NCI-H524 treated with DMSO at 0.1 percent for 48 hours (cell line): ENCODE data around the gene S100A10.

ENCODE experiments used
- DNase-seq: peaks from one replicate; lab custom pipeline; 2025; lab: John Stamatoyannopoulos, UW

S100A10 gene

DNA sequence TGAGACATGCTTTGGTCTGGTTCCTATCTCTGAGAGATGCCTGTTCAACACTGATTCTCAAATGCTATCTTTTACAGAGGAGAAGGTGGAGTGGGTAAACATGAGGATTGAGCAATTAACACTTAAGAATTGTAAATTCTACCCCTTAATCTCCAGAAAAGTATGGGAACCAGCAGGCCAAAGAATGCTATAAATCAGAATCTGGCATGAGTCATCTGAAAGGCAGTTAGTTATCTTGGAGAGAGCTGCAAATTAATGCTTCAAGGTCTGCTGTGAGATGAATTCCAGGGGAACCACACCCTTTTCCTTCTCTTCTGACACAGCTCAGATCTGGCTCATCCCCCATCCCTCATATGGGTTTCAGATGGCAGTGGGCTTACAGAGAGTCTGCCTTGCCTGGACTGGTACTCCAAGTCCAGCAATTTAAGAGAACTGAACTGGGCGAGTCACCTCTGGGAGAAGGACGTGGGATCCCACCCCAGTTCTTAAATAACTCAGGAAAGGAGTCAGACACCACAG, 5.2 kb downstream of the S100A10 start:
- DNase-seq = no peak

DNA sequence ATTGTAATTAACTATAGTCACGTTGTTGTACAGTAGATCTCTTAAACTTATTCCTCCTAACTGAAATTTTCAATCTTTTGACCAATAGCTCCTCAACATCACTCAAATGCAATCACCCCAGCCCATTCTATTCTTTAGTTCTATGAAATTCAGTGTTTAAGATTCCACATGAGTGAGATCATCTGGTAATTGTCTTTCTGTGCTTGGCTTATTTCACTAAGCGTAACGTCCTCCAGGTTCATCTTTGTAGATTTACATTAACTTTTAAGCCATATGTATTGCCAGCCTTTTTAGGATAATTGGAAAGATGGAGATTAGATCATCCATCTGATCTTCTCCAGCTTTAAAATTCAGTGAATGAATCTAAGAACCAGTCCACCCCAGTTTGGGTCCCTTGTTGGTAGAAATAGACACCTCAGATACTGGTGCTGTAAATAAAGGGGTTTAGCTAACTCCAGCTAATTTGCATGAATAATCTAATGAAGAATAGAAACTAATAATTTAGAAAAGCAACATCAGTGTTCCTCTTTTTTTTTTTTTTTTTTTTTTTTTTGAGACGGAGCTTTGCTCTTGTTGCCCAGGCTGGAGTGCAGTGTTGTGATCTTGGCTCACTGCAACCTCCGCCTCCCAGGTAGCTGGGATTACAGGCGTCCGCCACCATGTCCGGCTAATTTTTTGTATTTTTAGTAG, 7.0 kb downstream of the S100A10 start:
- no peak for DNase-seq

DNA sequence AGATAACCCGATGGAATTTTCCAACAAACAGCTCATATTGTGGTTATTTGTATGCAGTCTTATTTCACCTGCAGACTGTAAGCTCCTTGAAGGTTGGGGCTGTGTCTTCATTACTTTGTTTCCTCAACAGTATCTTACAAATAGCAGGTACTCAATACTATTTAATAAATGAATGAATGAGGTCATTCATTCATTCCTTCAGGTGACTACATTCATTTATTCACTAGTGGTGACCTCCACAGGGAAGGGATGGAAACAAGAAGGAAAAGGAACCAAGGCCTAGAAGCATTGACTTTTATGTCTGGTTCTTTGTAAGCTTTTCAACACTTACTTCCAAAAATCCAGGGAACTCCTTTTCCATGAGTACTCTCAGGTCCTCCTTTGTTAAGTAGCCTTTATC, 7.9 kb downstream of the S100A10 start:
- DNase-seq = no peak

DNA sequence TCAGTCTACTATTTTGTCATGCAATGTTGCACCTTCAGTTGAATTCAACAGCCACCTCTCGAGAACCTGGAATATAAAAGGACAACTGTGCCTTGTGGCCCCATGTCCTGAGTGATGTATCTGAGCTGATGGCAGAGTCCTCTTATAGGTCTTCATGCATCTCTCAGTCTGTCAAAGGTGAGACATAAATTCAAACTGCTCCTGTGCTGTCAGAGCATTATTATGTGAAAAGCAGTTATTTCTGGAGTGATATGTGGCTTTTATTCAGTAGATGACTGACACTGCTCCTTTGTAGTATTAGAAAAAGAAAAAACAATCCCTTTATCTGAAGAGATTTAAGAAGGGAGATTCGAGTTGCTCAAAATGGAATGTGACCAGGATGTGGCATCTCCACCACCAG, 8.4 kb downstream of the S100A10 start:
- DNase-seq = no peak

DNA sequence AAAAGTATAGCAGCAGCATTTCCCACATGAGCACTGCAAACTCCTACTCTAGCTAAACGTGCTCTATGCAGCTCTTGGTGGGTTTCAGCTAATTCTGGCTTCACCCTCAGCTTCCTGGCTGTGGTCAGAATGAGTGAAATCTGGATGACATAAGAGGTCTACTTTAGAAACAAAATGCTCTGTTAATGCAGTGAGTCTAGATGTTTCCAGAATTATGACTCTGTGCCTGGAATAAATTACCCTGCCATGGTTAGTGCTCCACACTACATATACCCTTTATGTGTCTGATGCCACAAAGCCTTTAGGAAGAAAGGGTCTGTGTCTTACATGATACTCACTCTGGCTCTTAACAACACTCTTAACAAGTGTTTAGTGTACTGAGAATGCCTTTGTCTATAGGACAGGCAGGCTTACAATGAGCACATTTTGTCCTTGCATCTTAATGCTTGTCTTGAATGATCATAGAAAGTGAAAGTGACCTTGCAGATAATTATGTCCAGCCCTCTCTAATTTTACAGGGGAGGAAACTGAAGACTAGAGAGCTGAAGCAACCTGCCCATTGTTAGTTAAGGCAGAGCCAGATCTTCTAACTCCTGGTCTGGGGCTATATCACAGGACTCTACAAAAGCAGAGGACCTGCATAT, 9.2 kb downstream of the S100A10 start:
- no peak for DNase-seq

DNA sequence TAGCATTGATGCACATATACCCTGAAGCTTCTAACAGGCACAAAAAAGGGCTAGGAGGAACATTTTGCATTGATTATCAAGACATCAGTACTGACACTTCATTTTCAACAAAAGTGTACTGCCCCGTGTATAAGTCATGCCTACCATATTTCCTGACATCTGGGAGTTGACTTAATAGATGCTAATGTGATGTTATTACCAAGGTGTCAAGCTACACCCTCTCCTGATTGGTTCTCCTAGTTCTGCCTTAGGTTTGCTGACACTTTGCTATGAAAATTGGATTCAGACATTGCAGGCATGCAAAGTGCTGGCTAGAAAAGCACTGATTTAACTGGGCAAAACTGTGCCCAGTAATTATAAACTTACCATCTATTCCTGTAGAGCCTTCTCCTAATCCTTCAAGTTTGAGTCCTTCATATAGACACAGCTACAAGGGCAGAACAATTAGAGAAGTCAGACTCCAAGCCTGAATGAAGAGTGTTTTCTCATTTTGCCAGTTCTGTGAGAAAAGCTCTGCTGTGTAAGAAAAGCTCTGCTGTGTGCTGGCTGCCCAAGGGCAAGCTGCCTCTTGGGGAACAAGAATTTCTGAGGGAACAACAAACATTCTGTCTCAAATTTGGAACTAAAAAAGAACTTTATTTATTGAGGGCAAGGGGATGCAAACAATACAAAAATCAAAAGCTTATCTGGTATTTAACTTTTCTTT, 11.2 kb downstream of the S100A10 start:
- DNase-seq = no peak

DNA sequence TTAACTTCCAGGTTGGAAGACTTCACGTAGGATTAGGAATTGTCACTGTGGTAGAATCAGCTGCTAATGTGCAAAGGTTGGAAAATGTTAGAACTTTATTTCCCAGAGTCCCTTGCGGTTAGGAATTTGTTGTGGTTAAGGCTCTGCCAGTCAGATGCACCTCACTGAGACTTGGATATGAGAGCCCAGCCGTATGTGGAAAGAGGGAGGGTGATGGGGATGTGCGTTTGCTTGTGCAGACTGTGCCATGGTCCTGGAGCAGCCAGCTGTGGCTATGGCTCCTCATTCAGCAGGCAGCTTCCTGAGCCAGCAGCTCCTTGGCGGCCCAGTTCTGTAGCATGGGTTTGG, 12.5 kb downstream of the S100A10 start:
- no peak for DNase-seq

DNA sequence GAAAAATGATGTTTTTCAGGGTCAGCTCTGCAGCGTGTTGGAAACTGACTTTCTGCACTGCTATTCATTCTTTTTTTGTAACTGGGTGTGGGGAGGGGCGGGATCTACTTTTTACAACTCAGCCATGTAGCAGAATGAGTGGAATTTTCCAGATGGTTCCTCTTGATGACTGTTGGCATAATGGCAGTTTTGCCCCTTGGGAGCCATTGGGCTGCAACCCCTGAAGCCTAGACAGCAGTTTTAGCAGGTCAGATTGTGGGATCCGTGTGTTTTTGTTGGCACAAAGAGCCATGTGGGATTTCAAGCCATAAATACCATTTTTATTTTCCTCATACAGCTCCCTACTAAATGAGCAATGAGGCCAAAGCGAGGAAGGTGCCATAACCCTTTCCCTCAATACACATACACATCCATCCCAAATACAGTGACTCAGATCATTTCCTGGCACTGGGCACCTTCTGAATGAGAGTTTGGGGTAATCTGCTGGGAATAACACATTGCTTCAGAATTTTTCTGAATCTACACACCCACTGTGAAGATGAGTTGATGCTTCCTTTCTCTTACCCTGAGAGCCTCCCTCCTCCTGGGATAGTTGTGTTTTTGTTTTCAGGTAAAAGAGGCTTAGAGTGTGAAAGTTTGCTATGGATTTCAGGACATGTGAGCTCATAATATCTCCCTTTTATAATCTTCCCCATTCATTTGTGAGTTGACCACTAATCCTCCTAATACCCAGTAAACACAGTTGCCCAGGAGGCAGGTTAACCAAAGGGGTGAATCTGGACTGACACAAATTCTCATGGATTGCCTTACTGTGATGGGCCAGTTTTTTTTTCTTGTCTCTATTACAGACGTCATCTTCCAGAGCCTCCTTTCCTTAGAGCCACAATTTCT, 13.1 kb downstream of the S100A10 start:
- DNase-seq = no peak

DNA sequence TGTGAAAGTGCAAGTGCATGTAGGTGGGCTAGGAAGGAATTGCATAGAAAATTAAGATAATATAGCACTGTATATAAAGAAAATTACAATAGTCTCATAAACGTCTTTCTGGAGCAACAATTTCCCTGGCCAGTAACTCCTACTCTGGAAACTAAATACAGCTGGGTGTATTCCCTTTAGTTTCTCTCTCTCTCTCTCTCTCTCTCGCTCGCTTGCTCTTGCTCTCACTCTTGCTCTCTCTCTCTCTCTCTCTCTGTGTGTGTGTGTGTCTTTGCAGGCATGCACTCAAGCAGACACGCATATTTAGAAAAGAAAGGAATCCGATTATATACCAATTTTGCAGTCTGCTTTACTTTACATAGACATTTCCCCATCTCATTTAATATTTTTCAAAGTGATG, 14.7 kb downstream of the S100A10 start:
- no peak for DNase-seq

DNA sequence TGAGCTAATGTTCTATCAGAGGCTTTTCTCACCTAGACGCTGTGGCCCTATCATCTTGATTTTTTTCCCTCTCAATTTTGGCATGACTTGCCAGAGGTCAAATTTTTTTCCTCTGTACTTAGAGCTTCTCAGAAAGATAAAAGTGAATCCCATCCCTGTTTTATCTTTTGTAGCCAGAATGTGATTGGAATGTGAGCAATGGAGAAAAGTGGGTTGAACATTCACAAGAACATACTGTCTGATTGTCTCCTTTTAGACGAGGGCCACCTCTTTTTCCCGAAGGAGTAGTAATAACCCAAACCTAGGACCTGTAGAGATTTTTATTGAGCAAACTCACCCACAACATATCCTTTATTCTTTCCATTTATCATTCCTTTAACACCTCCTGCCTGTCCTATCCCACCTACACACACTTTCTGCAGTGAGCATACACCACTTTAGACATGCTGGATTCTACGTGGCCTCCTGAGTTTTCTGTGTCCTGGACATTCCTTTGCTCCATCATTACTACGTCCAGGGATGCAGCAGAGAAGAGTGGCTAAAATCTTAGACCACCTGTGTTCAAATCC, 15.9 kb downstream of the S100A10 start:
- no peak for DNase-seq

DNA sequence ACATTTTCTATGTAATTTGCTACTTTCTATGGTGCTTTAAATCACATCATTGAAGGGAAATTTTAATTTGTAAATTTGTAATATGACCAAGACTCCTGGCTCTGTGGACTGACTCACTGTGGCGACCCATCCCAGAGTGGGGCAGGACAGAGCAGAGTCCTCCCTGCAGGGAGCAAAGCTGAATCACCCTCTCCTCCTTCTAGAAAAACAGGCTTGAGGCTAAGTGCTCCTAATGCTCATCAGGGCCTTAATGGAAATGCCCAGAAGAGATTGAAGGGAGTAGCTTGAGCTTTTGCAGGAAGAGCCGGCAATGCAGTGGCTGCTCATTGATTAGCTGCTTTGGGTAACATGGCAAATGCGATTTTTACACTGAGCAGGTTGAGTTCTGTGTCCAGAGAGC, 16.8 kb downstream of the S100A10 start:
- DNase-seq = no peak

DNA sequence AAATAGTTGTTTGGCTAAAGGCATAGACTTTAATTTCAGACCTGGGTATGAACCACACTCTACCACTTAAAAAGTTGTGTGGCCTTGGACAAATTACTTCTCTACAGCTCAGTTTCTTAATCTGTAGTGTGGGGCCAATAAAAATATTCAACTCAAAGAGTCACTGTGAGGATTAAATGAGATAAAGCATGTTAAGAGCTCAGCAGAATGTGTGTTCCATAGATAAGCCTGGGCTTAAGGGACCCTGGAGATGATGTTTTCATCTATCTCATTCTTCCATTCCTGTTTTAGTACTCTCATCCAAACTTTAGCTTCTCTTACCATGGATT, 17.7 kb downstream of the S100A10 start:
- DNase-seq = no peak

DNA sequence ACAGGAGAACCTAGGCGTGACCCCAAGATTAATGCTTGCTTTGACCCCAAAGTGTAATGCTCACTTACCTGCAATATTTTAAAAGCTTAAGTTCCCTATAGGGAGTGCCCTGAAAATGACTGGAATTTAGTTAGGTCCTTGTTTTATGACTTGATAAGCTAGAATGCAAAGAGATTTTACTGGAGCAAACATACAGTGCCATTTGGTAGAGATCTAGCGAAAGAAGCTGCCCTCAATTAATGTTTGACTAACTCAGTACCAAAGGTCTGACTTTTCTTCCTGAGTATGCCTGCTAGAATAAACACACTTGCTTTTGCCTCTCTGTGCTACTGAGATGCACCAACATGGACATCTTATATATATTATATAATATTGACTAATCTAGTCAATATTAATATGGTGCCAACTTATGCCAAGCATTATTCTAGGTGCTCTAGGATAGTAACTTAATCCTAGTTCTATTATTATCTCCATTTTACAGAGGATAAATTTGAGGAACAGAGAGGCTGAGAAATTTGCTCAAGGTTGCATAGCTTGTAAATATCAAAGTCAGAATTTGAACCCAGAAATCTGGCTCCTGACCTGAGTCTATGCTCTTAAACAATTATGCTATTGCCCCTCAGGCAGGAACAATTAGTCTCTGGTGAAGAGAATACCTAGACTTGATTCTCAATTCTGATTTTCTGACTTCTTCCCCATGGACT, 18.2 kb downstream of the S100A10 start:
- DNase-seq = no peak

DNA sequence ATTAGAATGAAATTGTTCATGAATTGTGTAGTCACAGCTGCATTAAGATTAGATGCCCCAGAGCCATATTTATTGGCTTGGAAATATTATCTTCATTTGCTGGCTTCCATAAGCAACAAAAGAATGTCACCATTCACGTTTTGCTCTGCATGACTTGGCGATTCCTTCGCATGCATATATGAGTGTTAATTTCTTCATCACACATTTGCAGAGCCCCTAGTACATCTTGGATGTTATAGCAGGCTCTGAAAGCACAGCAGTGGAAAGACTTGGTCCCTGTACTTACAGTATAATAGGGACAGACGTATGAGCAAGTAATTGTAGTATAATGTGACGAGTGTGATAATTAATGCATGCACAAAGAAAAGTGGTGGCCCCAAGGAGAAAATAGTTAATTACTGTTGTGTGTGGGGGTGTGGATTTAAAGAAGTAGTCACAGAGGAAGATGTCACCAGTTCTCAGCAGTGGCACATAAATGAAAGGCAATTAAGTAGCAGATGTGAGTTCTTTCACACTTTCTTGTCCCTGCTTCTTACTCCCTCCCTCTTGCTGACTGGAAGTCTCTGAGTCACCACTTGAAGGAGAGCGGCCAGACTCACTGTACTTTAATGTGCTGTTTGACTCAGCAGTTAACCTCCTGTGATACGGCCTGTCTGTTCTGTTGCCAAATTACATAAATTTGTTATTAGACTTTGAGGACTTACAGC, 21.0 kb downstream of the S100A10 start:
- no peak for DNase-seq

DNA sequence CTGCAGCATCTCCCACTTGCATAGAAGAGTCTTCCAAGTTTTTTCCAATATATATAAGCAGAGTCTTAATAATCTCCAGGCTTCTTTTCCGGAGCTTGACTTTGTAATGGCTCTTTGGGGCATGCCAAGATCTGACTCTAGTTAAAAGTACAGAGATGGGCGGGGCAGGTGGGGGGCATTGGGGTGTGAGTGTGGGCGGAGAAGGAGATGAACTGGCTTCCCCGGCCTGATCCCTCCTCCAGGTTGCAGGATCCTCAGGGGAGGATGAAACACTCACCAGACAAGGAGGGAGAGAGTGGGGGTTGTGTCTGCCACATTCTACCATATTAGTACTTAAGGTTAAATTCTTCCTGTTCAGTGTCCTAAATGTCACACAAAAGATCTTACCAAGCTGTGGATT, 23.0 kb downstream of the S100A10 start:
- DNase-seq = no peak

DNA sequence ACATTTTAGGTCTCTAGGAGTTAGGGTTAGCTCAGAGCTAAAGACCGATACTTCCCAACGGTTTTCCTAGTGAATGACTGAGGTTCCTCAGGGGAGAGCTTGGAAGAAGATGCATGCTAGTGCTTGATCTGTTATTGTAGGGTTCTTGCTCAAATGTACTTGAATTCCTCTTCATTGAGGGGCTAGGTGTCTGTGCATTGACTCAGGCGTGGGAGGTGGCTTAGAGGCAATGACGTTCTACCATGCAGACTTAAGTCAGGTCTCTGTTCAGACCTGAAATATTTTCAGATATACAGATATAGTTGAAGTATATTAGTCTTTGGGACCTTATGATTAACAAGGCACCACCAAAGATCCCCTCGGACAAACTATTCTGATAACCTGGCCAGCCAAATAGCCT, 23.5 kb downstream of the S100A10 start:
- DNase-seq = no peak

DNA sequence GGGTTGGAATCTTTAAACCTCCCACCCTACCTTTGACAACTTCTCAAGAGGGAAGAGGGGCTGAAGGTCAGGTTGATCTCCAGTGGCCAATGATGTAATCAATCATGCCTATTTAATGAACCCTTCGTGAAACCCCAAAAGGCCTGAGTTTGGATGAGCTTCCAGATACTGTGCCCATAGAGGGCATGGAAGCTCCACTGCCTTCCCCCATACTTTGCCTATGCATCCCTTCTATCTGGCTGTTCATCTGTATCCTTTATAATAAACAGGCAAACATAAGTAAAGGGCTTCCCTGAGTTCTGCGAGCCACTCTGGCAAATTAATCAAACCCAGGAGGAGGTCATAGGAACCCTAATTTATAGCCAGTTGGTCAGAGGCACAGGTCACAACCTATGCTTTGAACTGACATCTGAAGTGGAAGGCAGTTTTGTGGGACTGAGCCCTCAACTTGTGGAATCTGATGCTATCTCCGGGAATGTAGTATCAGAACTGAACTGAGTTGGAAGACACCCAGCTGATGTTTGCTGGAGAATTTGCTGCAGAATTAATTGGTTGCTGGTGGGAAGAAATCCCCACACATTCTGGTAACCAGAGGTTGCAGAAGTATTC, 24.8 kb downstream of the S100A10 start:
- no peak for DNase-seq

DNA sequence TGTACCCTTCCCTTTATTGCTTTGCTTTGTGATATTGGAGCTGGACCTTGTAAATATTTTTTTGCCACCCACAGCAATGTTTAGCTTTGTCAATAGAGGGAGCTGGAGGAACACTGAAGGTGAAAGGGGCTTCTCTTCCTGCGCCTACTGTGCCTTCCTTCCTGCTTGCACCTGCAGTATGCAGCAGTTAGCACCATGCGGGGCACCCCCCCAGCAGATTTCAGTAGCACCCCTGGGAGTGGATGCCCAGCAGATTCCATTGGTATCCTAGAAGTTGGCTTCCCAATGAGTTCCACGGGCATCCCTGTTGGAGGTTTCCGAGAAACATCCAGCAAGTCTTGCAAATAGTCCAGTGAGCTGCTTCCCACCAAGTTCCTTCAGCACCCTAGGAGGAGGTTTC, 25.6 kb downstream of the S100A10 start:
- no peak for DNase-seq

DNA sequence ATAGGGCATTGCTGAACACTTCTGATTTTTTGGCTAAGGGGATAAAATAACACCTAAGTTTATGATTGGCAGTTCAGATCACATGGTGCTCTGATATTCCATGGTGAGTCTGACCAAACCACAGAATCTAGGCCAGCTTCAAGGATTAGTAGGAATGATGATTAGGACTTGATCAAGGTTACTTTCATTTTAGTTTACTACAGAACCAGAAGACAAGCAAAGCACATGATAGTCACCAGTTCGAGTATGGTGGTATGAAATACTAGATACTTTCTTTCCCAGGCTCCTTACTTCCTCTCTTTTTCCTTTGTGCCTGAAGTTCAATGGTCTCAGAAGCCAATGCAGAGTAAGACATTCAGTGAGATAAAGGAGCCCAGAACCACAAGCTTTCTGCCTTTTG, 26.6 kb downstream of the S100A10 start:
- no peak for DNase-seq

DNA sequence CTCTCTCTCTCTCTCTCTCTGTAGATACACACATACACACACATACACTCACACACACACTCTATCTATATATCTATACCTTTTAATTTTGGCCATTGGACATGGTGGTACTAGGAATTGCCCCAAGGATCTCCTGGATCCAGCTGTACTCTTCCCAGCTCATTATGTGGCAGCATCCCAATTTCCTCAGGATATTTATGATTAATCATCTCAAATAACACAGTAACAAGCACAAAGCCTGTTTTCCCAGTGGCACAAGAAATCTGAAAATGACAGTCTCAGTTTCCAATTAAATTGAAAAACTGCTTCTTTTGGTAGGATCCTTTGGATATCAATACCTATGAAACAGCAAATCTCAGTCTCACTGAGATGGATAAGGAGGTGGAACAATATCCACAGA, 27.6 kb downstream of the S100A10 start:
- no peak for DNase-seq
